Measurements from ENCODE around the gene UAP1.
A peak's percentile ranks its signal among the peaks of the same experiment; 100 is the strongest.

Gene UAP1

GRCh38 chr1:162561616-162562469 is at the start of gene UAP1:
Gene UAP1 (plus strand): TSS chr1:162561722. CDS start chr1:162566069, 4,347 bp downstream.
- DNase-seq, result no peak

GRCh38 chr1:162527314-162527713 is 34.2 kb upstream of the UAP1 start:
- DNase-seq, result no peak

GRCh38 chr1:162530307-162530987 is 31.1 kb upstream of the UAP1 start:
- DNase-seq, result no peak

- DNase-seq, result no peak
These were observed 30.6 kb upstream of the UAP1 start for GRCh38 chr1:162530988-162531319.

- no peak for DNase-seq
These were observed 26.0 kb upstream of the UAP1 start for GRCh38 chr1:162535501-162535900.

- no peak for DNase-seq
These were observed 25.0 kb upstream of the UAP1 start for GRCh38 chr1:162536511-162536910.

GRCh38 chr1:162537216-162537615 is 24.3 kb upstream of the UAP1 start:
- no peak for DNase-seq

- no peak for DNase-seq
These were observed 22.6 kb upstream of the UAP1 start for GRCh38 chr1:162538815-162539431.

- DNase-seq, result no peak
These were observed 19.8 kb upstream of the UAP1 start for GRCh38 chr1:162541619-162542141.

- DNase-seq, result no peak
These were observed 18.3 kb upstream of the UAP1 start for GRCh38 chr1:162543228-162543627.

GRCh38 chr1:162548170-162548569 is 13.4 kb upstream of the UAP1 start:
- no peak for DNase-seq

- no peak for DNase-seq
These were observed 12.5 kb upstream of the UAP1 start for GRCh38 chr1:162549001-162549400.

GRCh38 chr1:162550925-162551324 is 10.6 kb upstream of the UAP1 start:
- peak; percentile 44 for DNase-seq

GRCh38 chr1:162551969-162552683 is 9.4 kb upstream of the UAP1 start:
- DNase-seq, result no peak

- DNase-seq, result no peak
These were observed 8.8 kb upstream of the UAP1 start for GRCh38 chr1:162552684-162553252.

GRCh38 chr1:162554258-162554657 is 7.3 kb upstream of the UAP1 start:
- no peak for DNase-seq

- no peak for DNase-seq
These were observed 4.0 kb upstream of the UAP1 start for GRCh38 chr1:162557536-162557935.

GRCh38 chr1:162560303-162561036 is 1.1 kb upstream of the UAP1 start:
- DNase-seq, result no peak

GRCh38 chr1:162561037-162561615 is 396 bp upstream of the UAP1 start:
- peak; percentile 97 for DNase-seq

- no peak for DNase-seq
These were observed 927 bp downstream of the UAP1 start for GRCh38 chr1:162562470-162562828.

GRCh38 chr1:162564762-162565218 is 3.3 kb downstream of the UAP1 start:
- no peak for DNase-seq

GRCh38 chr1:162565460-162565859 is 3.9 kb downstream of the UAP1 start:
- DNase-seq, result no peak
